Vagina (tissue), 2 donors: ENCODE data around the gene SUSD2. TPM values are rescaled to one million over a fixed set of nuclear protein-coding genes. Genes with fewer than 3 reads are reported as not detected.

Experiments used
- DNase-seq, 2 donors: peaks; one replicate each; pipeline ENCODE4 v3.0.0-alpha.2; 2017; ENCODE audit errors: extremely low spot score in 2 of 2
- H3K27ac ChIP-seq: fragments of 200-600 bp; sonication (generic); one replicate; pipeline ENCODE4 v1.5.1; 2019
- H3K27me3 ChIP-seq: fragments of 200-600 bp; sonication (generic); one replicate; pipeline ENCODE4 v1.5.1; 2019
- H3K36me3 ChIP-seq, 2 donors: fragments of 200-600 bp; sonication (generic); one replicate each; pipeline ENCODE4 v1.5.1; 2017 to 2019
- H3K4me1 ChIP-seq: fragments of 200-600 bp; sonication (generic); one replicate; pipeline ENCODE4 v1.5.1; 2019
- H3K4me3 ChIP-seq, 2 donors: fragments of 200-600 bp; sonication (generic); 1 replicate in 1 of 2; 2 replicates in 1 of 2; pipeline ENCODE4 v1.5.1; 2016 to 2019
- H3K9me3 ChIP-seq: fragments of 200-600 bp; sonication (generic); one replicate; pipeline ENCODE4 v1.5.1; 2019
- POLR2A ChIP-seq, 2 donors: fragments of 450-650 bp; IDR thresholded peaks; one replicate each; pipeline ENCODE4 v1.6.1; 2017; ENCODE audit warnings: antibody characterized with exemption in 2 of 2, mild to moderate bottlenecking in 2 of 2, moderate library complexity in 2 of 2
- POLR2AphosphoS5 ChIP-seq, 2 donors: sonication (generic); formaldehyde crosslinking; IDR thresholded peaks; one replicate each; pipeline ENCODE4 v1.9.0; 2017; ENCODE audit warnings: antibody characterized with exemption in 2 of 2, mild to moderate bottlenecking in 2 of 2, low read depth in 1 of 2; ENCODE audit not compliant: insufficient read depth in 1 of 2
- intact Hi-C: fragments of 100-400 bp; cut with DNase I; formaldehyde crosslinking; loops from one replicate; pipeline ENCODE4 v1.15.1; 2023
- total RNA-seq: library from RNA; depleted of rRNA; stranded (reverse); fragments of >200 nt; gene quantifications from one replicate; pipeline ENCODE4 v1.2.3, GENCODE V29; 2016
- TF ChIP-seq, protein P1 (sequence below), 3 experiments: fragments of 450-650 bp in 2 of 3; fragments of 200-600 bp in 1 of 3; sonication (generic) in 1 of 3; IDR thresholded peaks; one replicate each; pipeline ENCODE4 v1.5.1; 2017 to 2019; ENCODE audit warnings: antibody characterized with exemption in 3 of 3, mild to moderate bottlenecking in 2 of 3, moderate library complexity in 2 of 3

SUSD2 gene
- total RNA-seq, 1 donor from 2014 or later, result 9.1 TPM

GRCh38 chr22:24138649-24139420 lies 42.5 kb upstream of the SUSD2 start:
- no peak overlapping the region for H3K4me3 ChIP-seq
- H3K27ac ChIP-seq, result no peak overlapping the region
- TF ChIP-seq, protein P1, sequence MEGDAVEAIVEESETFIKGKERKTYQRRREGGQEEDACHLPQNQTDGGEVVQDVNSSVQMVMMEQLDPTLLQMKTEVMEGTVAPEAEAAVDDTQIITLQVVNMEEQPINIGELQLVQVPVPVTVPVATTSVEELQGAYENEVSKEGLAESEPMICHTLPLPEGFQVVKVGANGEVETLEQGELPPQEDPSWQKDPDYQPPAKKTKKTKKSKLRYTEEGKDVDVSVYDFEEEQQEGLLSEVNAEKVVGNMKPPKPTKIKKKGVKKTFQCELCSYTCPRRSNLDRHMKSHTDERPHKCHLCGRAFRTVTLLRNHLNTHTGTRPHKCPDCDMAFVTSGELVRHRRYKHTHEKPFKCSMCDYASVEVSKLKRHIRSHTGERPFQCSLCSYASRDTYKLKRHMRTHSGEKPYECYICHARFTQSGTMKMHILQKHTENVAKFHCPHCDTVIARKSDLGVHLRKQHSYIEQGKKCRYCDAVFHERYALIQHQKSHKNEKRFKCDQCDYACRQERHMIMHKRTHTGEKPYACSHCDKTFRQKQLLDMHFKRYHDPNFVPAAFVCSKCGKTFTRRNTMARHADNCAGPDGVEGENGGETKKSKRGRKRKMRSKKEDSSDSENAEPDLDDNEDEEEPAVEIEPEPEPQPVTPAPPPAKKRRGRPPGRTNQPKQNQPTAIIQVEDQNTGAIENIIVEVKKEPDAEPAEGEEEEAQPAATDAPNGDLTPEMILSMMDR (IDR thresholded peaks at IDR 0.05), result no peak
- TF ChIP-seq POLR2AphosphoS5 (IDR thresholded peaks at IDR 0.05; ENCODE audit: insufficient read depth in 1 of 2, low read depth in 1 of 2), result no peak
- TF ChIP-seq POLR2A (IDR thresholded peaks at IDR 0.05), result no peak
- no peaks in the 10 kb centered on the region for H3K9me3 ChIP-seq
- H3K36me3 ChIP-seq, result peaks cover 0 to 14% of the 10 kb centered on the region in 2 donors
- no peak for DNase-seq
- intact Hi-C loops, result no loop called here
- H3K27me3 ChIP-seq, result no peaks in the 10 kb centered on the region
- H3K4me1 ChIP-seq, result peaks cover 11% of the 10 kb centered on the region

DNA sequence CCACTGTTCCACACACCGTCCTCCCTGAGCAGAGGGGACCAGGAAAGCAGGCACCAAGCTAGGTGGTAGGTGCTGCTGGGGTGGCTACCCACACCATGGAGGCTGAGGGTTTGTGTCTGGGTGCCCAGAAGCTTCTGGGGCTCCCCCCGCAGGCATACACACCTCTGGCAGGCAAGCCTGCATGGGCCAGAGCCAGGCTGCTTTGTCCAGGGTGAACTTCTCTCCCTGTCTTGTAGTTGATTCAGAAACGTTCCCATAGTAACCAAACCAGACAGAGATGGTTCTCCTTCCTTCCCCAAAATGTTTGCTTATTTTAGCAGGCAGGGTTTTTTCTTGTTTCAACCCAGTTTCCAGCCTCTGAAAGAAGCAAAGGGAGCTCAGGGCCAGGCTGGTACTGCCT lies 40.9 kb upstream of the SUSD2 start:
- intact Hi-C loops, result no loop called here
- TF ChIP-seq POLR2A (IDR thresholded peaks at IDR 0.05) (no peak), POLR2AphosphoS5 (IDR thresholded peaks at IDR 0.05; ENCODE audit: insufficient read depth in 1 of 2, low read depth in 1 of 2) (no peak)
- TF ChIP-seq, protein P1 (IDR thresholded peaks at IDR 0.05), result no peak
- Histone ChIP-seq H3K4me1 (peaks cover 26% of the 10 kb centered on the region), H3K9me3 (no peaks in the 10 kb centered on the region), H3K36me3 (peaks cover 0 to 3% of the 10 kb centered on the region in 2 donors), H3K27me3 (no peaks in the 10 kb centered on the region), H3K27ac (peak overlapping the region; percentile 27), H3K4me3 (no peak overlapping the region)
- DNase-seq, result no peak

GRCh38 chr22:24141586-24141985 lies 39.7 kb upstream of the SUSD2 start:
- DNase-seq, result no peak
- Histone ChIP-seq H3K27ac (no peak overlapping the region), H3K9me3 (no peaks in the 10 kb centered on the region), H3K27me3 (no peaks in the 10 kb centered on the region), H3K4me1 (peaks cover 38% of the 10 kb centered on the region), H3K36me3 (no peaks in the 10 kb centered on the region), H3K4me3 (no peak overlapping the region)
- intact Hi-C loops, result no loop called here
- TF ChIP-seq POLR2A (IDR thresholded peaks at IDR 0.05) (no peak), POLR2AphosphoS5 (IDR thresholded peaks at IDR 0.05; ENCODE audit: insufficient read depth in 1 of 2, low read depth in 1 of 2) (no peak)
- TF ChIP-seq, protein P1 (IDR thresholded peaks at IDR 0.05), result no peak

GRCh38 chr22:24142241-24142640 lies 39.0 kb upstream of the SUSD2 start:
- no peak for DNase-seq
- TF ChIP-seq POLR2A (IDR thresholded peaks at IDR 0.05) (no peak), POLR2AphosphoS5 (IDR thresholded peaks at IDR 0.05; ENCODE audit: insufficient read depth in 1 of 2, low read depth in 1 of 2) (no peak)
- TF ChIP-seq, protein P1 (IDR thresholded peaks at IDR 0.05), result no peak
- intact Hi-C loops, result no loop called here
- Histone ChIP-seq H3K4me3 (no peak overlapping the region), H3K4me1 (peaks cover 41% of the 10 kb centered on the region), H3K9me3 (no peaks in the 10 kb centered on the region), H3K27ac (peak overlapping the region; percentile 9), H3K36me3 (no peaks in the 10 kb centered on the region), H3K27me3 (no peaks in the 10 kb centered on the region)

DNA sequence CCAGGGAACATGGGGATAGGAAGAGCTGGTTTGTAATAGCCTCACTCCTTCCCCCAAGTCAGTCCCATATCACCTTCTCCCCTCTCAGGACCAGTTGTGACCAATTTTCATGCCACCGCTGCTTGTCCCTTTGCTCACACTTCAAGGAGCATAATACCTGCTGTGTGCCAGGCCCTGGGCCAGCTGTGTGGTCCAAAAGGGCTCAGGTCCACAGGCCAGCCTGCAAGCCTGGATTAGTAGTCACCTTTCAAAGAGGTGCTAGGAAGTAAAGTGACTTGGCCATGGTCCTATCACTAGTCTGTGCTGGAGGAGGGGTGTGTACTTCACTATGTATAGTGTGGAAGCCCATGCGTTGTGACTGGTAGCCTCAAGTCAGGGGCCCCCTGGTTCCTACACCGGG lies 38.5 kb upstream of the SUSD2 start:
- no peak for DNase-seq
- Histone ChIP-seq H3K27ac (no peak overlapping the region), H3K4me3 (no peak overlapping the region), H3K36me3 (no peaks in the 10 kb centered on the region), H3K27me3 (no peaks in the 10 kb centered on the region), H3K9me3 (no peaks in the 10 kb centered on the region), H3K4me1 (peaks cover 41% of the 10 kb centered on the region)
- TF ChIP-seq POLR2A (IDR thresholded peaks at IDR 0.05) (no peak), POLR2AphosphoS5 (IDR thresholded peaks at IDR 0.05; ENCODE audit: insufficient read depth in 1 of 2, low read depth in 1 of 2) (no peak)
- TF ChIP-seq, protein P1 (IDR thresholded peaks at IDR 0.05), result no peak
- intact Hi-C loops, result no loop called here
